OCI-LY1 (cell line): ENCODE results near the gene TMEM151B.

Source experiments
- CTCF ChIP-seq: fragments of 200-600 bp; sonication (generic), shearing (Covaris generic); IDR thresholded peaks from 2 replicates; pipeline ENCODE4 v1.5.1; 2017; ENCODE audit warnings: mild to moderate bottlenecking, antibody characterized with exemption, low read length, moderate library complexity, mixed read lengths
- EZH2 ChIP-seq: fragments of 200-600 bp; sonication (generic), shearing (Covaris generic); IDR thresholded peaks from 2 replicates; pipeline ENCODE4 v1.8.0; 2017; ENCODE audit warnings: borderline replicate concordance, mixed run types, mild to moderate bottlenecking, antibody characterized with exemption, low read length, moderate library complexity, mixed read lengths

- TF ChIP-seq CTCF, result no peak
- TF ChIP-seq EZH2, result no peak
These were observed 8.1 kb downstream of the TMEM151B start for GRCh38 chr6:44278315-44278714.
